GM18858 (cell line): ENCODE data around the gene APAF1.
"Not testable (repeated sequence)": the region's sequence is repeated elsewhere in the genome, so short reads cannot be mapped to it uniquely, and the experiment has no call there.

Experiments used
- ATAC-seq: cut with Tn5 transposase; IDR thresholded peaks from one replicate; pipeline ENCODE4 v1.9.1; 2021; ENCODE audit not compliant: unreplicated experiment

The APAF1 gene, protein sequence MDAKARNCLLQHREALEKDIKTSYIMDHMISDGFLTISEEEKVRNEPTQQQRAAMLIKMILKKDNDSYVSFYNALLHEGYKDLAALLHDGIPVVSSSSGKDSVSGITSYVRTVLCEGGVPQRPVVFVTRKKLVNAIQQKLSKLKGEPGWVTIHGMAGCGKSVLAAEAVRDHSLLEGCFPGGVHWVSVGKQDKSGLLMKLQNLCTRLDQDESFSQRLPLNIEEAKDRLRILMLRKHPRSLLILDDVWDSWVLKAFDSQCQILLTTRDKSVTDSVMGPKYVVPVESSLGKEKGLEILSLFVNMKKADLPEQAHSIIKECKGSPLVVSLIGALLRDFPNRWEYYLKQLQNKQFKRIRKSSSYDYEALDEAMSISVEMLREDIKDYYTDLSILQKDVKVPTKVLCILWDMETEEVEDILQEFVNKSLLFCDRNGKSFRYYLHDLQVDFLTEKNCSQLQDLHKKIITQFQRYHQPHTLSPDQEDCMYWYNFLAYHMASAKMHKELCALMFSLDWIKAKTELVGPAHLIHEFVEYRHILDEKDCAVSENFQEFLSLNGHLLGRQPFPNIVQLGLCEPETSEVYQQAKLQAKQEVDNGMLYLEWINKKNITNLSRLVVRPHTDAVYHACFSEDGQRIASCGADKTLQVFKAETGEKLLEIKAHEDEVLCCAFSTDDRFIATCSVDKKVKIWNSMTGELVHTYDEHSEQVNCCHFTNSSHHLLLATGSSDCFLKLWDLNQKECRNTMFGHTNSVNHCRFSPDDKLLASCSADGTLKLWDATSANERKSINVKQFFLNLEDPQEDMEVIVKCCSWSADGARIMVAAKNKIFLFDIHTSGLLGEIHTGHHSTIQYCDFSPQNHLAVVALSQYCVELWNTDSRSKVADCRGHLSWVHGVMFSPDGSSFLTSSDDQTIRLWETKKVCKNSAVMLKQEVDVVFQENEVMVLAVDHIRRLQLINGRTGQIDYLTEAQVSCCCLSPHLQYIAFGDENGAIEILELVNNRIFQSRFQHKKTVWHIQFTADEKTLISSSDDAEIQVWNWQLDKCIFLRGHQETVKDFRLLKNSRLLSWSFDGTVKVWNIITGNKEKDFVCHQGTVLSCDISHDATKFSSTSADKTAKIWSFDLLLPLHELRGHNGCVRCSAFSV (N-terminal part only)

DNA sequence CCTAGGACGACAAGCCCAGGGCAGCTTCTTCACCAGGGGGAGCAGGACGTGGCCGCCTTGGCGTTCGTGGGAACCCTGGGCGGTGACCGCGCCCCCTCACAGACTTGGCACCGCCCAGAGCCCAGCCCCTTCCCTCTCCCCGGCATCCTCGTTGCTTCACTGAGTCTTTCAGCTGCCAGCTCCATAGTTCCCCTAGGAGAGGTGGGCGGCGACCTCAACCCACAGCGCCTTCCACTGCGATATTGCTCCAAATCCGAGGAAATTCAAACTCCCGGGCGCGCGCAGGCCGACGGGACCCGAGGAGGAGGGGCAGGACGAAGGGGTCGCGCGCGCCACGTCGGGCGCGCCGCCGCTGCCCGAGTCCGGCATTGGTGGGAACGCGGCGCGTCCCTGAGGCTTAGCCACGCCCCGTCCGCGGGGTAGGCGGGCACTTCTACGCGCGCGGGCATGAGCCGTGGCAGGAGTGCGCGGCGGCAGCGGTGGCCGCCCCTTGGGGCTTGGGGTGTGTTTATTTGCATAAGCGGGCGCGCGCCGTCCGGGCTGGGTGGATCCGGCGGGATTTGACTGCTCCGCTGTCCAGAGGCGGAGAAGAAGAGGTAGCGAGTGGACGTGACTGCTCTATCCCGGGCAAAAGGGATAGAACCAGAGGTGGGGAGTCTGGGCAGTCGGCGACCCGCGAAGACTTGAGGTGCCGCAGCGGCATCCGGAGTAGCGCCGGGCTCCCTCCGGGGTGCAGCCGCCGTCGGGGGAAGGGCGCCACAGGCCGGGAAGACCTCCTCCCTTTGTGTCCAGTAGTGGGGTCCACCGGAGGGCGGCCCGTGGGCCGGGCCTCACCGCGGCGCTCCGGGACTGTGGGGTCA lies at the start of gene APAF1, which contains the start of gene IKBIP:
TSS of gene APAF1 (plus strand) at position 579 of the 860 bp plus-strand sequence. CDS start 3,070 bp downstream, outside the sequence.
TSS of gene IKBIP (minus strand) at position 77 of the 860 bp plus-strand sequence. CDS start 87 bp downstream, outside the sequence.
- ATAC-seq, result peak; percentile 85

DNA sequence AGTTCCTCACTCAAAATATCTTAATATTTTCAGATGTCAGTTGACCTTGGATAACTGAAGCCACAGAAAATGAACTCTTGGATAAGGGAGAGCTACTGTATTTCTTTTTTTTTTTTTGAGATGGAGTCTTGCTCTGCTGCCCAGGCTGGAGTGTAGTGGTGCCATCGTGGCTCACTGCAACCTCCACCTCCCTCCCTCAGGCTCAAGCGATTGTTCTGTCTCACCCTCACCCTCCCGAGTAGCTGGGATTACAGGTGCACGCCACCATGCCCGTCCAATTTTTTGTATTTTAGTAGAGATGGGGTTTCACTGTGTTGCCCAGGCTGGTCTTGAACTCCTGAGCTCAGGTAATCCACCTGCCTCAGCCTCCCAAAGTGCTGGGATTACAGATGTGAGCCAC lies 47.8 kb upstream of the APAF1 start:
- not testable (repeated sequence) for ATAC-seq

DNA sequence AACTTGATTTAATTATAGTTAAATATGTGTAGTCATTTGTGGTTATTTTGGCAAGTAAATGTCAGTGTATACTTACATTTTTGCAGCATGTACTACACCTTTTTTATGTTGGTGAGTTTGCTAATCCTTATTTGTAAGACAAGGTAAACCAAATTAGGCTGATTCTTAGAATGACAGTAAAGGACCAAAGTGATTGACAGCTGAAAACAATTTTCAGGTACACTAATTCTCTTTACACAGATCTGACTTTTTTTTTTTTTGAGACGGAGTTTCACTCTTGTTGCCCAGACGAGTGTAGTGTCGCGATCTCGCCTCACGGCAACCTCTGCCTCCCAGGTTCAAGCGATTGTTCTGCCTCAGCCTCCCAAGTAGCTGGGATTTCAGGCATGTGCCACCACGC lies 43.2 kb upstream of the APAF1 start:
- ATAC-seq, result no peak

DNA sequence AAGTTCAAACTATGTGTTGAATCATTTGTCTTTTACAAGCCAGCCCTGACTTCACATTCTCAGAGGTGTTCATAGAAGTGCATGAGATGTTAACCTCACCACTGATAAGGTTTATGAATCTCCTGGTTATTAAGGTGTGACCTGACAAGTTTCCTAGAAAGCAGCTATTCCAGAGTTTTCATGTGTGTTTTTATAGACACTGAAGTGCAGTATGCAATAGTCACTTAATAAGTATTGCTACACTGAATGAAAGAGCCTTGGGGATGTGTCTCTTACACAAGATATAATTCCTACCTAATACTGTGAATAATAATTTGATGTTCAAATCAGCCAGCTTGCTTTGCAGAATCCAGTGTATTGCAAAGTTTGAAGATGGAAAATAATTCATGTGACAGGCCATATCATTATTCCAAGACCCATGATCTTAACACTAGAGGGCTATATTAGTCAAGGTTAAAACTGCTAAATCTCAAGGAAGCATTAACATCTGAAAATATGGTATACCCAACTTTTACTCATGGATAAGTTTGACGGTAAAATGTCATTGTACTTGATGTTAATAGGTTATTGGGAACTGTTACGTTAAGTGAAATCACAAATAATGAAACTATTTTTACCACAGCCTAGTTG lies 38.6 kb upstream of the APAF1 start:
- ATAC-seq, result no peak

DNA sequence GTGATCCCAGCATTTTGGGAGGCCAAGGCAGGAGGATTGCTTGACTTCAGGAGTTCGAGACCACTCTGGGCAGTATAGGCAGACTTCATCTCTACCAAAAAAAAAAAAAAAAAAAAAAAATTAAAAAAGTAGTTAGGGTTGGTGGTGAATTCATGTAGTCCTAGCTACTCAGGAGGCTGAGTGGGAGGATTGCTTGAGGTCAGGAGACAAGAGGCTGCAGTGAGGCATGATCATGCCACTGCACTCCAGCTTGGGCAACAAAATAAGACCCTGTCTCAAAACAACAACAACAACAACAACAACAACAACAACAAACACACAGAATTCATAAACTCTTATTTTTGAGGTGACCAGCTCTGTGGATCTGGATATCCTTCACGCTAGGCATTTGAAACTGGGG lies 34.5 kb upstream of the APAF1 start:
- no peak for ATAC-seq

DNA sequence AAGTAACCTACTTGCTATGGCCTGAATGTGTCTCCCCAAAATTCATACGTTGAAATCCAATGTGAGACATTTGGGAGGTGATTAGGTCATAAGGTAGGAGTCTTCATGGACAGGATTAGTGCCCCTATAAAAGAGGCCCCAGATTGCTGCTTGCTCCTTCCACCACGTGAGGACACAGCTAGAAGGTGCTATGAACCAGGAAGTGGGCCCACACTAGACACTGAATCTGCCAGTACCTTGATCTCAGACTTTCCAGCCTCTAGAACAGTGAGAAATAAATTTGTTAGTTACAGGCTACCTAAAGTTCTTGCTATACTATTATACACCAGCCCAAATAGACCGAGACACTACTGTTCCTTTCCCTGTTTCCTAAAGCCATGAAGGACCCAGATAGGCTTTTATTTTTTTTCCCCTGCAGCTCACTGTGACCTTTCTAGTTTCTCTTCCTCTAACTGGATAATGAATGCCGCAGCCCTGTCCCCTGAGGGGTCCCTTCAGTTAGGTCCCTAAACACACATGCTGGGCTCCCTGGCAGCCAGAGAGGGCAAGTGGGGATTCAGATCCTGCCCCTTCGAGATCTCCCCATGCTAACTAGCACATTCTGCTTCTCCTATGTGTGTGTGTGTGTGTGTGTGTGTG lies 32.3 kb upstream of the APAF1 start:
- ATAC-seq, result peak; percentile 91

DNA sequence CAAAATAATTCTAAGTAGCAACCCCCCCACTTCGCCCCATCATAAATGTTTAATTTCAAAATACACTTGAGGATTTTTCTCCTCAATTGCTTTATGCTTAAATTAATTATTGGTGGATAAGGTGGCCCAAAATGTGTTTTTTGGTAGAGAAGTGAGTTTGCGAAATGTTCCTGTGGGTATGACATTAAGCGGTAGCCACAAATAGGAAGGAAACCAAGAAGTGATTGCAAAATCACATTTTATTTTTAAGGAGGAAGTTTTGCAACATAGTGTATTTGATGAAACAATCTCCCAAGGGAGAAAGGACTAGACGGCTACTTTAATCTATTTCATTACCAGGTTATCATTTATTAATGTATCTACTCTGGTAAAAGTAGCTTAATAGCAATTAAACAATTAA lies 26.1 kb upstream of the APAF1 start:
- ATAC-seq, result no peak

DNA sequence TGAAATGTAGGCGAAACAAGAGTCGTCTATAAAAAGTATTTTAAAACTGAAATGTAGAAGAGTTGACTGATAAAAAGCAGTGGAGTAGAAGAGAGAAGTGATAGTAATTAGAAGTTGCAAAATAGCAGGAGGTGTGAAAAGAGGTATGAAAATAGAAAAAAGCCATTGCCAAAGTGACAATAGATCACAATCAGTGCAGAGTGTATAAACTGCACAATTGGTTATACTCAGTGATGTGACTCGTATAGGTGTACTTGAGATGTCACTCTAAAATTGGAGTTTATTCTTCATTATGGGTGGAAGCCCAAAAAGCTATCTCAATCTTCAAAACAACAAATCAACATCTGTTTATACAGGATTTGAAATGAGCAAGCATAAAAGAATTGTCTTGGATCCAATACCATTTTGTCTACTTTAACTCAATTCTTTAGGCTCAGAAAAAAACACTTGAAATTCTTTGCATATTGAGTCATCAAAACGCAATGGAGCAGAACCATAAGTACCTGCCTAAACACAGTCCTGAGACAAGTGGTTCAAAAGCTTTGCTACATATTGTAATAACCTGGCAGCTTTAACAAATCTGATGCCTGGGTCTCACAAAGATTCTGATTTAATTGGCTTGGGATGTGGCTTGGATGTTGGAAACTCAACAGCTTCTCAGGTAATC lies 9.3 kb upstream of the APAF1 start:
- peak; percentile 96 for ATAC-seq

DNA sequence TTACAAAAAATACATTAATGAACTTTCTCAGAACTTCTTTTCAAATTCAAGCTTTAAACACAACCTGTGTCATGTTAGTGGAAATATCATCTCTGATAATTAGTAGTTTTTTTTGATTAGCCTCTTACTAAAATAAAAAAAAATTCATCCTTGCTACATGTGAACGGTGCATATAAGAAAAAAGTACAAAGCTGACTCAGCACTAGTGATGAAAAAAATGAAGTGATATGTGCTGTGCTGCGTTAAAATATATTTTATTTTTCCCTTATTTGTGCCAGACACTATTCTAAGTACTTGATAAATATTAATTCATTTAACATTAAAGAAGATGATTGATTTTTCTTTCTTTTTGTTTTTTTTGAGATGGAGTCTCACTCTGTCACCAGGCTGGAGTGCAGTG lies 8.0 kb upstream of the APAF1 start:
- no peak for ATAC-seq

DNA sequence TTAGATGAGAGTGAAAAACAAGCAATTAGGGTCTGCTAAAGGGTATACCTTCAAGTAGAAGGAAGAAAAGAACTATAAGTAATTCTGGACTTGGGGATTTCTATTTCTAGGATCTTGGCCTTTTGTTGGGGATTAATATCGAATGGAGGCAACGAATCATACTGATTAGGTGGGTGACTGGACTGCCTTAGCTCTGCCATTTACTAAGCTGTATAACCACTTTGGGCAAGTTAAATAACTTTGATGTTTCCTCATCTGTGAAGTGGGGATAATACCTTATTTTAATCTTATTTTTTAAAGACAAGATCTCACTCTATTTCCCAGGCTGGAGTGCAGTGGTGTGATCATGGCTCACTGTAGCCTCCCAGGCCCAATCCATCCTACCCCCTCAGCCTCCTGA lies 7.1 kb upstream of the APAF1 start:
- ATAC-seq, result no peak

DNA sequence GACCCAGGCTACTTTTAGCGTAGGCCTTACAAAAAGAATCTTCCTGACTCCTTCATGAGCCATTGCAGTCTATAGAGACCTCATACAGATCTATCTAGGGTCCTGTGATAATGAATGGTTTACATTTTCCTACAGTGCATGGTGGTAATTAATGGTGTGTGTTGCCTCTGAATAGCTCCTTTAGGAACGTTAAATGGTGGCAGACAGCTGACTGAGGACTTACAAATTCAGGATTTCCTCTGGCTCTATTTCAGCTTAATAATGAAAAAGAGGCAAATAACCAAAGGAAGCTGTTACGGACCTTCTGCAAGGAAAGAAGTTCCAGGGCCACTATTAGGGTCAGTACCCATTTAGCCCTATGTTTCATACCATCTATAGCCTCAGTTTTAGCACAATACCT lies 5.6 kb upstream of the APAF1 start:
- no peak for ATAC-seq

DNA sequence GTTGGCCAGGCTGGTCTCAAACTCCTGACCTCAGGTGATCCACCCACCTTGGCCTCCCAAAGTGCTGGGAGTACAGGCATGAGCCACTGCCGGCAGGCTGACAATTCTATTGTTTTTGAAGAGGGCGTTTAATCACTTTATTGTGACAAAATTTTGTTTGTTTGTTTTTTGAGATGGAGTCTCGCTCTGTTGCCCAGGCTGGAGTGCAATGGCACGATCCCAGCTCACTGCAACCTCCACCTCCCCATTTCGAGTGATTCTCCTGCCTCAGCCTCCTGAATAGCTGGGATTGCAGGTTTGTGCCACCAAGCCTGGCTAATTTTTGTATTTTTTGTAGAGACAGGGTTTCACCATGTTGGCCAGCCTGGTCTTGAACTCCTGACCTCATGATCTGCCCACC lies 2.3 kb upstream of the APAF1 start:
- ATAC-seq, result not testable (repeated sequence)

DNA sequence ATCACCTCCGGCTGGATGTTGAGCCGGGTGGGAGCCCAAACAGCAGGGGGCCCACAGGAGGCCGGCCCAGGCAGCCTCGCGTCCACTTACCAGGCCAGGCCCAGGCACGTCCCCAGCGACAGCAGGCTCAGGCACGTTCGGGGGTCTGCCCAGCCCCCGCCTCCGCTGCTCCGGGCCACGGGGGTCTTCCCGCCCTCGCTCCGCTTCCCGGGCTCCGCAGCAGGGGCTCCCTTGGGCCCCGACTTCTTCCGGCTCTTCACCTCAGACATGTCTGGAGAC lies 718 bp upstream of the APAF1 start:
- peak; percentile 4 for ATAC-seq

DNA sequence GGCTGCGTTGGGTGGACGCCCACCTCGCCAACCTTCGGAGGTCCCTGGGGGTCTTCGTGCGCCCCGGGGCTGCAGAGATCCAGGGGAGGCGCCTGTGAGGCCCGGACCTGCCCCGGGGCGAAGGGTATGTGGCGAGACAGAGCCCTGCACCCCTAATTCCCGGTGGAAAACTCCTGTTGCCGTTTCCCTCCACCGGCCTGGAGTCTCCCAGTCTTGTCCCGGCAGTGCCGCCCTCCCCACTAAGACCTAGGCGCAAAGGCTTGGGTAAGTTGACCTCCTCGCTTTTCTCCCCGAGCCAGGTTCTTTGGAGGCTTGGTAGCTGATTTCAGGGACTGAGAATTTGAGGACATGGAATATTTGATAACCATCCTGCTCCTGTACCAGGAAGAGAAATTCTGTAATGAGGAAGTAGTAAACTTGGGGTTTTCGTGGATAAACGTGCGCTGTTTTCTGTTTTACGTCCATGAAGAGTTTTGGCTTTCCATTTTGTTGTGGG lies 530 bp downstream of the APAF1 start:
- no peak for ATAC-seq

DNA sequence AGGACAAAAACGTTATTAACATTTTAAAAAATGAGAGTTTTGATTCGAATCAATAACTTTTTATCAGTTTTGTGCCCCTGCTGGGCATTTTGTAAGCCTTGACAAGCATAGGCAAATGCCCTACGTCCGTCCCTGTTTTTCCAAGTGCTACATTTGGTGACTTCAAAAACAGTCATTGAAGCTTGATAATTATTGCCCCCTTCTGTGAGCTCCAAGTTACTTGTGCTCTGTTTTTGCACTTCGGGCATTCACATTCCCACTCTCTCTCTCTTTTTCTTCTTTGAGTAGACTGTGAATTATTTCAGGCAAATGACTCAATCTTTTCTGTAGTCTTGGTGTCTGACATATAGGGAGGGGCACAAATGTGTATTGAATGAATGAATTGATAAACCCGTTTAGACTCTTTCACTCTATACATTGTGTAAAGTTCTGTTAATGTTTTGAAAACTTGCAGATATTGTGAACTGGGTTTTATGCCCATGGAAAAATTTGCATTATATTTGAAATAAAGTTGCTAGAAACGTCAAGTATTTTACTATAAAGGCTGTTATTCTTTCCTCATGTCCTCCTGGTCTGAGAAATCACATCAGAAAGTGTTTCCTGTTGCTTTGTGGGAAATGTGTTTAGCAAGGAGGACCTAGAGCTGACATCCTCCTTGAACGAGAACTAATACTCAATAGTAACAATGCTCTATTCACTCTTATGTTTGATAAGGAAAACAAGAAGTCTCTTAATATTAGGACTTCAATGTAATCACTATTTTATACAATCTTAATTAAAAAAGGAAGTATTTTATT lies 1.4 kb downstream of the APAF1 start:
- ATAC-seq, result no peak

DNA sequence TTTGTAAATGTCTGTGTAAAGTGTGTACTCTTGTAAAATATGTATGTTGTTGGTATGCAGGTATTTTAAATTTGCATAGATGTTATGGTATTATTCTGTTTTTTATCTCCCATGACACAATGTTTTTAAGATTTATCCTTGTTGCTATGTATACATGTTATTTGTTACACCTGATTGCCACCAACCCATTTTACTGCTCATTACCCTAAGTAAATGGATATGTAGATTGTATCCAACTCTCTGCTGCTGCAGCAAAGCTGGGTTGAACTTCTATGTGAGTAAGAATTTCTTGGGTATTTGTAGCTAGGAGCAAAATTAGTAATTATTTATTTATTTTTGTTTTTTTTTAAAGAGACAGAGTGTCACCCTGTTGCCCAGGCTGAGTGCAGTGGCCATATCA lies 6.2 kb downstream of the APAF1 start:
- ATAC-seq, result no peak

DNA sequence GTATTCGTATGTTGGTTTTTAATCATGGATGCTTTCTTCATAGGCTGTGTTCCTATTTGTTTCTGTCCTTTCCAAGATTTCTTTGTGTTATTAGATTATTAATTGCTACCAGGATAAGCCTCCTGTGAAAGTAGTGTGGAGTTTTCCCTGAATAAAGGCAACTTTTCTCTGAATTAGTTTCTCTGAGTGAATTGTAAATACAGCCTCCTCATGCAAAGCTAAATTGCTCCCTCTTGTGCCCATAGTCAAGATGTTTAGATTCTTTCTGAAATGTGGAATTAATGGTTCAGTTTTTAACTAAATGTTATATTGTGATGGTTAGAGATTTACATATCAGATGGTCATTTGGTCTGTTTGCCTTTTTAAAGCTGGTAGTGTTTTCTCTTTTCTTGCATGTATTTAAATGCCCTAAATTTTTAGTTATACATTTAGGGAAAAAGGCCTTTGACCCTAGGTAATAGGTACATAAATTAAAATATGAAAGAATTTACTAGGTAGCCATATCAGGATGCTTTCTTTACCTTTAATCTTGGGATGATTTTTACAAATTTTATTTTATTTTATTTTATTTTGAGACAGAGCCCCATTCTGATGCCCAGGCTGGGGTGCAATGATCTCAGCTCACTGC lies 8.9 kb downstream of the APAF1 start:
- ATAC-seq, result no peak
